Tibial artery (tissue), 4 donors: Measurements from ENCODE around the gene SNX19.

Experiments
- DNase-seq, 2 donors: peaks; one replicate each; pipeline ENCODE4 v3.0.0-alpha.2; 2019
- H3K27ac ChIP-seq, 2 donors: fragments of 200-600 bp; sonication (generic) in 1 of 2; 1 replicate in 1 of 2; 2 replicates in 1 of 2; pipeline ENCODE4 v1.5.1; 2018 to 2019; ENCODE audit warnings: mild to moderate bottlenecking in 1 of 2
- H3K27me3 ChIP-seq, 2 donors: fragments of 200-600 bp; sonication (generic) in 1 of 2; one replicate each; pipeline versions ENCODE4 v1.5.1 to v1.6.0; 2016 to 2019
- H3K36me3 ChIP-seq, 3 donors: fragments of 200-600 bp; sonication (generic) in 2 of 3; one replicate each; pipeline ENCODE4 v1.5.1; 2016 to 2019; ENCODE audit warnings: mild to moderate bottlenecking in 2 of 3
- H3K4me1 ChIP-seq, 4 donors: fragments of 200-600 bp; sonication (generic) in 2 of 4; 1 replicate in 3 of 4; 2 replicates in 1 of 4; pipeline ENCODE4 v1.5.1; 2016 to 2019
- H3K4me3 ChIP-seq, 2 donors: fragments of 200-600 bp; sonication (generic) in 1 of 2; 1 replicate in 1 of 2; 2 replicates in 1 of 2; pipeline ENCODE4 v1.5.1; 2018 to 2019; ENCODE audit warnings: mild to moderate bottlenecking in 2 of 2
- H3K9me3 ChIP-seq, 3 donors: fragments of 200-600 bp; sonication (generic) in 1 of 3; one replicate each; pipeline ENCODE4 v1.5.1; 2016 to 2019
- CTCF ChIP-seq, 2 experiments: fragments of 200-600 bp in 1 of 2; fragments of 450-650 bp in 1 of 2; IDR thresholded peaks; one replicate each; pipeline ENCODE4 v1.5.1; 2017 to 2019; ENCODE audit warnings: antibody characterized with exemption in 2 of 2, mild to moderate bottlenecking in 1 of 2, moderate library complexity in 1 of 2
- intact Hi-C: fragments of 100-400 bp; cut with DNase I; formaldehyde crosslinking; loops from one replicate; pipeline ENCODE4 v1.15.0; 2023; ENCODE audit warnings: low total_unique reads

The SNX19 gene

GRCh38 chr11:130911306-130911705 lies 5.0 kb downstream of the SNX19 start:
- intact Hi-C loops, result no loop called here
- DNase-seq, result no peak
- Histone ChIP-seq H3K27ac (no peak overlapping the region), H3K36me3 (peaks cover 59 to 83% (median 67%) of the 10 kb centered on the region in 3 donors), H3K27me3 (no peaks in the 10 kb centered on the region), H3K4me3 (no peak overlapping the region), H3K4me1 (peaks cover 7 to 73% (median 43%) of the 10 kb centered on the region in 4 donors), H3K9me3 (no peaks in the 10 kb centered on the region)
- no peak for TF ChIP-seq CTCF (IDR thresholded peaks at IDR 0.05)

- no peak for TF ChIP-seq CTCF (IDR thresholded peaks at IDR 0.05)
- Histone ChIP-seq H3K4me1 (peaks cover 0 to 68% (median 35%) of the 10 kb centered on the region in 4 donors), H3K36me3 (peaks cover 70 to 94% (median 78%) of the 10 kb centered on the region in 3 donors), H3K27me3 (no peaks in the 10 kb centered on the region), H3K9me3 (no peaks in the 10 kb centered on the region), H3K27ac (peak overlapping the region; percentile 48 to 76), H3K4me3 (no peak overlapping the region)
- intact Hi-C loops, result no loop called here
- DNase-seq, result no peak
These were observed 6.6 kb downstream of the SNX19 start for GRCh38 chr11:130909650-130910049.

- Histone ChIP-seq H3K27me3 (no peaks in the 10 kb centered on the region), H3K27ac (peak overlapping the region; percentile 76 to 77), H3K36me3 (peaks cover 71 to 94% (median 78%) of the 10 kb centered on the region in 3 donors), H3K9me3 (no peaks in the 10 kb centered on the region), H3K4me1 (peaks cover 0 to 61% (median 28%) of the 10 kb centered on the region in 4 donors), H3K4me3 (no peak overlapping the region)
- intact Hi-C loops, result no loop called here
- DNase-seq, result no peak
- TF ChIP-seq CTCF (IDR thresholded peaks at IDR 0.05), result no peak
These were observed 7.3 kb downstream of the SNX19 start for GRCh38 chr11:130908770-130909625.

- Histone ChIP-seq H3K4me3 (no peak overlapping the region), H3K27ac (peak overlapping the region; percentile 76 to 77), H3K36me3 (peaks cover 73 to 93% (median 77%) of the 10 kb centered on the region in 3 donors), H3K9me3 (no peaks in the 10 kb centered on the region), H3K27me3 (no peaks in the 10 kb centered on the region), H3K4me1 (peaks cover 0 to 52% (median 24%) of the 10 kb centered on the region in 4 donors)
- DNase-seq, result no peak
- no peak for TF ChIP-seq CTCF (IDR thresholded peaks at IDR 0.05)
- intact Hi-C loops, result no loop called here
These were observed 8.2 kb downstream of the SNX19 start for GRCh38 chr11:130908061-130908460.

- DNase-seq, result no peak
- TF ChIP-seq CTCF (IDR thresholded peaks at IDR 0.05), result no peak
- Histone ChIP-seq H3K4me3 (no peak overlapping the region), H3K36me3 (peaks cover 73 to 93% (median 83%) of the 10 kb centered on the region in 3 donors), H3K27me3 (no peaks in the 10 kb centered on the region), H3K4me1 (peaks cover 0 to 45% (median 26%) of the 10 kb centered on the region in 4 donors), H3K9me3 (no peaks in the 10 kb centered on the region), H3K27ac (peak overlapping the region; percentile 76 to 77)
- intact Hi-C loops, result no loop called here
These were observed 9.1 kb downstream of the SNX19 start for GRCh38 chr11:130907229-130907628.
